ENCODE measurements around the gene STIMATE. TPM values are rescaled to one million over a fixed set of nuclear protein-coding genes. Genes with fewer than 3 reads are reported as not detected.

STIMATE gene
- total RNA-seq, 6 experiments from 2014 or later, result 18.4 to 25.6 (median 21.7) TPM

GRCh38 chr3:52835766-52836470 lies 61.4 kb downstream of the STIMATE start:
- Mint-ChIP-seq H3K9me3 (no peaks in the 10 kb centered on the region), H3K27me3 (ENCODE audit: insufficient read depth) (peaks cover 4% of the 10 kb centered on the region), H3K27ac (no peak overlapping the region), H3K4me1 (ENCODE audit: low read depth) (peaks cover 23% of the 10 kb centered on the region), H3K36me3 (ENCODE audit: low read depth) (peaks cover 4% of the 10 kb centered on the region; the same call in 1 of the 2 replicates), H3K4me3 (no peak overlapping the region)
- no peak for TF ChIP-seq CTCF (IDR thresholded peaks at IDR 0.05)
- DNase-seq, result no peak

- peaks cover 26% of the 10 kb centered on the region for H3K4me1 Mint-ChIP-seq (ENCODE audit: low read depth)
- peaks cover 4% of the 10 kb centered on the region for H3K27me3 Mint-ChIP-seq (ENCODE audit: insufficient read depth)
- no peak within 1 kb of the TSS; the same call in 1 of the 2 replicates for H3K27ac Mint-ChIP-seq
- no peak for TF ChIP-seq CTCF (IDR thresholded peaks at IDR 0.05)
- DNase-seq, result no peak
- no peaks in the 10 kb centered on the region for H3K9me3 Mint-ChIP-seq
- peaks cover 4% of the 10 kb centered on the region; the same call in 1 of the 2 replicates for H3K36me3 Mint-ChIP-seq (ENCODE audit: low read depth)
- H3K4me3 Mint-ChIP-seq, result no peak within 1 kb of the TSS
These were observed 62.4 kb downstream of the STIMATE start, which contains the start of gene MUSTN1 for GRCh38 chr3:52834871-52835501. Gene MUSTN1 (minus strand): TSS chr3:52835019. CDS start chr3:52834948, 71 bp downstream.

GRCh38 chr3:52833202-52833601 lies 64.1 kb downstream of the STIMATE start:
- H3K27me3 Mint-ChIP-seq (ENCODE audit: insufficient read depth), result peaks cover 4% of the 10 kb centered on the region
- no peaks in the 10 kb centered on the region for H3K9me3 Mint-ChIP-seq
- H3K4me1 Mint-ChIP-seq (ENCODE audit: low read depth), result peaks cover 26% of the 10 kb centered on the region
- H3K36me3 Mint-ChIP-seq (ENCODE audit: low read depth), result peaks cover 4% of the 10 kb centered on the region; the same call in 1 of the 2 replicates
- no peak for DNase-seq
- H3K4me3 Mint-ChIP-seq, result no peak overlapping the region
- no peak overlapping the region for H3K27ac Mint-ChIP-seq
- TF ChIP-seq CTCF (IDR thresholded peaks at IDR 0.05), result no peak

- peak overlapping the region; percentile 69 for H3K27ac Mint-ChIP-seq
- no peaks in the 10 kb centered on the region for H3K36me3 Mint-ChIP-seq (ENCODE audit: low read depth)
- H3K27me3 Mint-ChIP-seq (ENCODE audit: insufficient read depth), result peaks cover 11% of the 10 kb centered on the region
- H3K9me3 Mint-ChIP-seq, result no peaks in the 10 kb centered on the region
- peak; percentile 83 for DNase-seq
- H3K4me1 Mint-ChIP-seq (ENCODE audit: low read depth), result peaks cover 32% of the 10 kb centered on the region
- peak overlapping the region; percentile 36; the same call in 1 of the 2 replicates for H3K4me3 Mint-ChIP-seq
- no peak for TF ChIP-seq CTCF (IDR thresholded peaks at IDR 0.05)
These were observed 65.6 kb downstream of the STIMATE start for GRCh38 chr3:52831500-52832301.

GRCh38 chr3:52830535-52831258 lies 66.7 kb downstream of the STIMATE start, which contains the start of gene ITIH4:
Gene ITIH4 (minus strand): TSS chr3:52830672. CDS start chr3:52830642, 30 bp downstream.
- DNase-seq, result no peak
- Mint-ChIP-seq H3K4me3 (peak within 1 kb of the TSS; percentile 36; the same call in 1 of the 2 replicates), H3K4me1 (ENCODE audit: low read depth) (peaks cover 28% of the 10 kb centered on the region), H3K9me3 (no peaks in the 10 kb centered on the region), H3K27ac (peak within 1 kb of the TSS; percentile 69), H3K36me3 (ENCODE audit: low read depth) (no peaks in the 10 kb centered on the region), H3K27me3 (ENCODE audit: insufficient read depth) (peaks cover 14% of the 10 kb centered on the region)
- no peak for TF ChIP-seq CTCF (IDR thresholded peaks at IDR 0.05)
